GM12878 (cell line): ENCODE data around the gene UST. TPM values are rescaled to one million over a fixed set of nuclear protein-coding genes. Genes with fewer than 3 reads are reported as not detected.
A peak's percentile ranks its signal among the peaks of the same experiment; 100 is the strongest.

Source experiments
- ATAC-seq: fragments of 200-7000 bp; cut with Tn5 transposase; 3 replicates; pipeline ENCODE4 v1.9.1; 2020; ENCODE audit warnings: mild to moderate bottlenecking, moderate library complexity
- BruUV-seq: library from RNA; stranded (reverse); fragments of 400-500 nt; replicated peaks from 2 replicates; lab custom pipeline; 2021; lab: Mats Ljungman, UMichigan
- CTCF ChIA-PET: fragments of 300-600 bp; sonication (Branson Sonifier 250); formaldehyde crosslinking; extraction: SDS; loops from one replicate; lab custom pipeline; 2021; ENCODE audit warnings: inconsistent platforms; lab: Yijun Ruan, JAX
- POLR2A ChIA-PET: fragments of 350-600 bp; formaldehyde crosslinking; extraction: SDS; loops from one replicate; lab custom pipeline; 2021; ENCODE audit warnings: inconsistent platforms; lab: Charles Lee
- RAD21 ChIA-PET: fragments of 300-600 bp; sonication (Branson Sonifier 250); formaldehyde crosslinking; loops from one replicate; lab custom pipeline; 2023; ENCODE audit warnings: antibody characterized with exemption; ENCODE audit not compliant: unreplicated experiment; lab: Charles Lee
- SMC1A ChIA-PET: fragments of 300-600 bp; sonication (Branson Sonifier 250); formaldehyde crosslinking; loops from one replicate; lab custom pipeline; 2023; ENCODE audit not compliant: unreplicated experiment, uncharacterized antibody; lab: Charles Lee
- DNase-seq: peaks from one replicate; pipeline ENCODE4 v3.0.0-alpha.2; 2011; ENCODE audit warnings: low read depth, low spot score
- FAIRE-seq: peaks from 3 replicates; lab custom pipeline; 2011; peaks lifted over from hg19 to GRCh38; lab: Jason Lieb, UNC
- H2AFZ ChIP-seq: 2 replicates; pipeline ENCODE4 v1.6.0; 2011; ENCODE audit warnings: low read depth, low read length, control low read depth; ENCODE audit not compliant: control insufficient read depth
- H3K27ac ChIP-seq: 2 replicates; pipeline ENCODE4 v1.5.1; 2011; ENCODE audit warnings: control low read depth; ENCODE audit not compliant: control insufficient read depth, insufficient read depth
- H3K27me3 ChIP-seq, 2 experiments: replicated peaks in 1 of 2; 2 replicates each; pipeline versions ENCODE4 v1.6.0 to v1.6.1; 2011; ENCODE audit warnings: low read length in 1 of 2; ENCODE audit not compliant: control insufficient read depth in 2 of 2, insufficient read depth in 2 of 2
- H3K36me3 ChIP-seq, 2 experiments: 2 replicates each; pipeline ENCODE4 v1.5.1; 2011; ENCODE audit warnings: low read length in 1 of 2; ENCODE audit not compliant: control insufficient read depth in 2 of 2, insufficient read depth in 2 of 2
- H3K4me1 ChIP-seq: 2 replicates; pipeline ENCODE4 v1.6.1; 2011; ENCODE audit warnings: mild to moderate bottlenecking, low read length, moderate library complexity, mixed read lengths; ENCODE audit not compliant: control insufficient read depth, insufficient read depth
- H3K4me2 ChIP-seq: 2 replicates; pipeline ENCODE4 v1.6.0; 2011; ENCODE audit warnings: control low read depth; ENCODE audit not compliant: control insufficient read depth, insufficient read depth
- H3K4me3 ChIP-seq: fragments of 200-600 bp; sonication (generic); 2 replicates; pipeline ENCODE4 v1.5.1; 2016
- H3K79me2 ChIP-seq: 2 replicates; pipeline ENCODE4 v1.6.0; 2011; ENCODE audit warnings: low read length; ENCODE audit not compliant: control insufficient read depth, insufficient read depth
- H3K9ac ChIP-seq: 2 replicates; pipeline ENCODE4 v1.8.0; 2011; ENCODE audit warnings: low read length, control low read depth, mixed read lengths; ENCODE audit not compliant: control insufficient read depth, insufficient read depth
- H3K9me3 ChIP-seq: replicated peaks from 3 replicates; pipeline ENCODE4 v1.5.1; 2011; ENCODE audit warnings: mild to moderate bottlenecking, low read length; ENCODE audit not compliant: control insufficient read depth, insufficient read depth
- H4K20me1 ChIP-seq: 2 replicates; pipeline ENCODE4 v1.6.0; 2011; ENCODE audit not compliant: control insufficient read depth, insufficient read depth
- ATF3 ChIP-seq: IDR thresholded peaks from 2 replicates; pipeline ENCODE4 v1.6.1; 2011; ENCODE audit warnings: low read depth, mild to moderate bottlenecking, low read length, moderate library complexity, borderline replicate concordance; ENCODE audit errors: extremely low read depth
- SPI1 ChIP-seq: IDR thresholded peaks from 2 replicates; pipeline ENCODE4 v1.6.1; 2011; ENCODE audit warnings: low read depth, mild to moderate bottlenecking, low read length, moderate library complexity, borderline replicate concordance; ENCODE audit not compliant: insufficient read depth
- YBX1 ChIP-seq: fragments of 450-650 bp; IDR thresholded peaks from 2 replicates; pipeline ENCODE4 v1.6.1; 2016; ENCODE audit warnings: antibody characterized with exemption
- ZBED1 ChIP-seq: IDR thresholded peaks from 2 replicates; pipeline ENCODE4 v1.6.1; 2016; ENCODE audit warnings: borderline replicate concordance
- ZNF24 ChIP-seq: fragments of 450-650 bp; IDR thresholded peaks from 2 replicates; pipeline ENCODE4 v1.6.1; 2017; ENCODE audit warnings: antibody characterized with exemption, mild to moderate bottlenecking
- WGBS: methylation state at CpG from one replicate; pipeline ENCODE4 v1.1.6; 2016; ENCODE audit warnings: low lambda C conversion rate; ENCODE audit not compliant: insufficient replicate concordance, insufficient coverage; ENCODE audit errors: missing lambda C conversion rate; 5-methylcytosine and 5-hydroxymethylcytosine counted together
- in situ Hi-C: fragments of 300-500 bp; cut with MboI; formaldehyde crosslinking; loops from 9 replicates; pipeline ENCODE4 v1.14.3; 2018; ENCODE audit warnings: mixed read lengths
- intact Hi-C: fragments of 100-400 bp; cut with micrococcal nuclease; formaldehyde crosslinking; loops from one replicate; pipeline ENCODE4 v1.14.2; 2022; ENCODE audit not compliant: unreplicated experiment
- polyA plus RNA-seq, 11 experiments: library from polyadenylated mRNA; depleted of rRNA in 4 of 11; unstranded in 6 of 11; stranded (reverse) in 5 of 11; fragments of >200 nt; fragmentation: Nextera tagmentation in 4 of 11; fragmentation: Illumina TruSeq in 1 of 11; extraction: Ambion mirVana in 4 of 11; extraction: Trizol in 1 of 11; gene quantifications; 1 replicate in 1 of 11; 2 replicates in 10 of 11; pipeline versions ENCODE4 v1.2.1 to v1.2.3, GENCODE V29; 2011 to 2016; ENCODE audit warnings: inconsistent platforms in 2 of 11, missing spikeins in 2 of 11, low read depth in 1 of 11
- total RNA-seq, 4 experiments: library from RNA; depleted of rRNA in 3 of 4; stranded (reverse); fragments of >200 nt in 3 of 4; fragmentation: Illumina TruSeq in 1 of 4; extraction: Trizol in 1 of 4; gene quantifications; 2 replicates each; pipeline versions ENCODE4 v1.2.1 to v1.2.3, GENCODE V29; 2013 to 2021
- TF ChIP-seq, protein P1 (sequence below): fragments of 450-650 bp; formaldehyde crosslinking; IDR thresholded peaks from 2 replicates; pipeline ENCODE4 v1.4.0; 2022; ENCODE audit warnings: mild to moderate bottlenecking, moderate library complexity

UST gene
- total and polyA plus RNA-seq, 10 of the 15 experiments (the other 5 are each of a cell fraction or from before 2014, with no cell fraction given), result 0.74 to 43.3 (median 2.2) TPM

- Histone ChIP-seq H3K4me2 (no peak overlapping the region), H2AFZ (no peak overlapping the region), H3K27me3 (peaks cover 0 to 5% of the 10 kb centered on the region in 2 experiments; a peak in 1 of 4 replicates), H4K20me1 (no peaks in the 10 kb centered on the region), H3K9me3 (no peaks in the 10 kb centered on the region), H3K4me3 (no peak overlapping the region), H3K27ac (no peak overlapping the region), H3K4me1 (no peaks in the 10 kb centered on the region), H3K9ac (no peak overlapping the region), H3K36me3 (no peaks in the 10 kb centered on the region), H3K79me2 (no peaks in the 10 kb centered on the region)
- FAIRE-seq (no peak), ATAC-seq (peak; percentile 37), DNase-seq (no peak)
- ChIA-PET RAD21 (no interaction called here), SMC1A (interaction anchor here (0.7 to 1.2 kb wide), 5 partner anchors 10 to 45 kb away, joined by 3 to 5 read pairs (median 3); no protein-coding TSS in a partner anchor), CTCF (interaction anchor here (0.8 kb wide), 1 partner anchor 106 kb away, joined by 6 read pairs; no protein-coding TSS in a partner anchor), POLR2A (no interaction called here)
- BruUV-seq, result no TSS peak
- WGBS, result 19% methylated on average over 4 of the region's 4 CpGs
- TF ChIP-seq ATF3 (no peak), ZNF24 (no peak), ZBED1 (no peak), YBX1 (no peak), SPI1 (peak; percentile 48; the same call in 1 of the 2 replicates)
- TF ChIP-seq, protein P1, sequence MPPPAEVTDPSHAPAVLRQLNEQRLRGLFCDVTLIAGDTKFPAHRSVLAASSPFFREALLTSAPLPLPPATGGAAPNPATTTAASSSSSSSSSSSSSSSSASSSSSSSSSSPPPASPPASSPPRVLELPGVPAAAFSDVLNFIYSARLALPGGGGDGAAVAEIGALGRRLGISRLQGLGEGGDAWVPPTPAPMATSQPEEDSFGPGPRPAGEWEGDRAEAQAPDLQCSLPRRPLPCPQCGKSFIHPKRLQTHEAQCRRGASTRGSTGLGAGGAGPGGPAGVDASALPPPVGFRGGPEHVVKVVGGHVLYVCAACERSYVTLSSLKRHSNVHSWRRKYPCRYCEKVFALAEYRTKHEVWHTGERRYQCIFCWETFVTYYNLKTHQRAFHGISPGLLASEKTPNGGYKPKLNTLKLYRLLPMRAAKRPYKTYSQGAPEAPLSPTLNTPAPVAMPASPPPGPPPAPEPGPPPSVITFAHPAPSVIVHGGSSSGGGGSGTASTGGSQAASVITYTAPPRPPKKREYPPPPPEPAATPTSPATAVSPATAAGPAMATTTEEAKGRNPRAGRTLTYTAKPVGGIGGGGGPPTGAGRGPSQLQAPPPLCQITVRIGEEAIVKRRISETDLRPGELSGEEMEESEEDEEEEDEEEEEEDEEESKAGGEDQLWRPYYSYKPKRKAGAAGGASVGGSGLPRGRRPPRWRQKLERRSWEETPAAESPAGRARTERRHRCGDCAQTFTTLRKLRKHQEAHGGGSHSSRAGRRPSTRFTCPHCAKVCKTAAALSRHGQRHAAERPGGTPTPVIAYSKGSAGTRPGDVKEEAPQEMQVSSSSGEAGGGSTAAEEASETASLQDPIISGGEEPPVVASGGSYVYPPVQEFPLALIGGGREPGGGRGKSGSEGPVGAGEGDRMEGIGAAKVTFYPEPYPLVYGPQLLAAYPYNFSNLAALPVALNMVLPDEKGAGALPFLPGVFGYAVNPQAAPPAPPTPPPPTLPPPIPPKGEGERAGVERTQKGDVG, result no peak
- intact Hi-C loops, result no loop called here
- in situ Hi-C loops, result no loop called here
Measured at GRCh38 chr6:148934539-148934938, 187.7 kb downstream of the UST start.
